Neuronal stem cell (in vitro differentiated cells): ENCODE results near the gene NFIX.

Source experiments
- DNase-seq: peaks from one replicate; pipeline ENCODE4 v3.0.0-alpha.2; 2013; ENCODE audit warnings: low spot score
- H2AFZ ChIP-seq: one replicate; pipeline ENCODE4 v1.6.1; 2013; ENCODE audit warnings: mild to moderate bottlenecking, low read length, inconsistent platforms
- H2AK5ac ChIP-seq: 2 replicates; pipeline ENCODE4 v1.6.1; 2013; ENCODE audit warnings: low read depth, mild to moderate bottlenecking, inconsistent platforms, low read length, moderate library complexity, mixed read lengths
- H2BK120ac ChIP-seq: 2 replicates; pipeline ENCODE4 v1.6.1; 2013; ENCODE audit warnings: low read depth, mild to moderate bottlenecking, inconsistent platforms, low read length, moderate library complexity, mixed read lengths
- H2BK12ac ChIP-seq: one replicate; pipeline ENCODE4 v1.6.1; 2013; ENCODE audit warnings: low read length, inconsistent platforms
- H2BK15ac ChIP-seq: 2 replicates; pipeline ENCODE4 v1.6.1; 2013; ENCODE audit warnings: mild to moderate bottlenecking, low read length, inconsistent platforms, mixed read lengths
- H2BK5ac ChIP-seq: one replicate; pipeline ENCODE4 v1.6.1; 2013; ENCODE audit warnings: inconsistent platforms, mild to moderate bottlenecking, low read length, moderate library complexity
- H3K14ac ChIP-seq: one replicate; pipeline ENCODE4 v1.6.1; 2013; ENCODE audit warnings: low read length, inconsistent platforms
- H3K18ac ChIP-seq: 2 replicates; pipeline ENCODE4 v1.6.1; 2013; ENCODE audit warnings: low read length, inconsistent platforms
- H3K23ac ChIP-seq: 2 replicates; pipeline ENCODE4 v1.6.1; 2013; ENCODE audit warnings: low read depth, mild to moderate bottlenecking, mixed read lengths, low read length, inconsistent platforms; ENCODE audit not compliant: poor library complexity
- H3K27ac ChIP-seq: replicated peaks from 3 replicates; pipeline ENCODE4 v1.5.1; 2013; ENCODE audit warnings: low read length, inconsistent platforms
- H3K27me3 ChIP-seq, 3 experiments: 2 replicates each; pipeline ENCODE4 v1.6.1; 2013; ENCODE audit warnings: low read length in 3 of 3, mild to moderate bottlenecking in 2 of 3, inconsistent platforms in 1 of 3, low read depth in 1 of 3, mixed read lengths in 1 of 3, moderate library complexity in 1 of 3; ENCODE audit not compliant: control insufficient read depth in 3 of 3, insufficient read depth in 3 of 3
- H3K36me3 ChIP-seq, 2 donors: replicated peaks in 1 of 2; 2 replicates each; pipeline ENCODE4 v1.6.1; 2013; ENCODE audit warnings: low read length in 2 of 2; ENCODE audit not compliant: control insufficient read depth in 2 of 2, insufficient read depth in 2 of 2
- H3K4ac ChIP-seq: 2 replicates; pipeline ENCODE4 v1.6.1; 2013; ENCODE audit warnings: inconsistent platforms, mild to moderate bottlenecking, low read length, moderate library complexity
- H3K4me1 ChIP-seq, 2 donors: 1 replicate in 1 of 2; 2 replicates in 1 of 2; pipeline ENCODE4 v1.6.1; 2013; ENCODE audit warnings: low read length in 2 of 2, low read depth in 1 of 2; ENCODE audit not compliant: control insufficient read depth in 2 of 2, insufficient read depth in 1 of 2
- H3K4me2 ChIP-seq: one replicate; pipeline ENCODE4 v1.6.1; 2013; ENCODE audit warnings: mild to moderate bottlenecking, low read length, inconsistent platforms; ENCODE audit not compliant: insufficient read depth, poor library complexity, severe bottlenecking
- H3K4me3 ChIP-seq, 2 donors: 2 replicates each; pipeline ENCODE4 v1.5.1; 2013; ENCODE audit warnings: low read length in 2 of 2, mild to moderate bottlenecking in 2 of 2, inconsistent platforms in 1 of 2, moderate library complexity in 1 of 2
- H3K79me1 ChIP-seq: one replicate; pipeline ENCODE4 v1.6.1; 2013; ENCODE audit warnings: low read depth, mild to moderate bottlenecking, inconsistent platforms, low read length, moderate library complexity
- H3K9ac ChIP-seq: one replicate; pipeline ENCODE4 v1.6.1; 2013; ENCODE audit warnings: mild to moderate bottlenecking, low read depth, low read length, inconsistent platforms; ENCODE audit not compliant: poor library complexity
- H3K9me3 ChIP-seq, 2 donors: replicated peaks in 1 of 2; 2 replicates each; pipeline versions ENCODE3 to v1.6.1; 2013; ENCODE audit warnings: low read length in 2 of 2, mild to moderate bottlenecking in 2 of 2, inconsistent platforms in 1 of 2, low read depth in 1 of 2, mixed read lengths in 1 of 2, moderate library complexity in 1 of 2; ENCODE audit not compliant: control insufficient read depth in 2 of 2, insufficient read depth in 1 of 2
- H4K8ac ChIP-seq: one replicate; pipeline ENCODE4 v1.6.1; 2013; ENCODE audit warnings: low read depth, mild to moderate bottlenecking, inconsistent platforms, low read length, moderate library complexity
- H4K91ac ChIP-seq: one replicate; pipeline ENCODE4 v1.6.1; 2013; ENCODE audit warnings: low read length, low read depth, mild to moderate bottlenecking, inconsistent platforms; ENCODE audit not compliant: poor library complexity
- WGBS, 2 donors: extraction: QIAGEN DNeasy Blood & Tissue Kit; methylation state at CpG; one replicate each; pipeline ENCODE4 v1.1.7; 2013; ENCODE audit warnings: missing lambda C conversion rate in 2 of 2, mixed read lengths in 1 of 2; ENCODE audit not compliant: insufficient read length in 2 of 2, insufficient replicate concordance in 1 of 2; ENCODE audit errors: extremely low coverage in 2 of 2; 5-methylcytosine and 5-hydroxymethylcytosine counted together

NFIX gene

DNA sequence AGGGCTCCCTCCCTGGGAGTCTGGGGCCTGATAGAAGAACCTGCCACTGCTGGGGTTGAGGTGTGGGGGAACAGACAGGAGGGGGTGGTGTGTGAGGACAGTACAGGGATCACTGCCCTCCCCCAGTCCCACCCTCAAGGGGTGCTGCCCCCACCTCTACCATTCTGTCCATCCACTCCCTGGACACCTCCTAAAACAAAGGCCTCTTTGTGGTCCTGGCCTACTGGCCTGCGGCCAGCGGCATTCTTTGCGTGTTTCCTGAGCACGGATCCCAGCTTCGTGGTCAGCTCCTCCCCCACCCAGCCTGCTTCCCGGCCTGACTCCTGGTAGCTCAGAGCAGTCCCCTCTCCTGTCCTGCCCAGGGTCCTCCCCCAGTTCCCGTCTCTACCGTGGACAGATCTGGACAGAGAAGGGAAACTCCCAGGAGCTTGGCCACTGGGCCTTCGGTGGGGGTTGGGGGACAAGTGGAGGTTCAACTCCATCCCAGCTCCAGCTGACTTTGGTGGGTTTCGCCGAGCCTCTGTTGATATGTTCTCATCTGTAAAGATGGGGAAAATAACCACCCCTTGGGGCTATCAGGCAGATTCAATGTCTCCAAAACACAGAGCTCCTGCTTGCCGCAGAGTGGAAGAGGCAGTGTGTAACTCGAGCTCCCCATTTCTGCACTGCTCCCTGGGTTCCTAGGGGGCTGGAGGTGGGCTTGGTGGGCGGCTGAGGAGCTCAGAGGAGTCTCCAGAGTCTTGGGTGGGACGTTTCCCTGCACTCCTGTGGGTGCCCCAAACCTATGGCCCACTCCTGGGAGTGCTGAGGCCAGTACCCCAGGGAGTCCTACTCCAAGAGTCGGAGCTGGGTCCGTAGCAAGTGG lies 58.7 kb downstream of the NFIX start:
- Histone ChIP-seq H4K91ac (peak overlapping the region; percentile 16), H2AFZ (no peak overlapping the region), H2AK5ac (no peak overlapping the region), H3K18ac (peak overlapping the region; percentile 93), H4K8ac (peak overlapping the region; percentile 43), H2BK120ac (peak overlapping the region; percentile 21), H3K4ac (no peak overlapping the region), H3K4me1 (peaks cover 20 to 53% of the 10 kb centered on the region in 2 donors), H3K27me3 (peaks cover 10 to 97% (median 81%) of the 10 kb centered on the region in 3 experiments), H2BK5ac (peak overlapping the region; percentile 27), H3K9me3 (no peaks in the 10 kb centered on the region), H3K4me3 (no peak overlapping the region), H3K9ac (no peak overlapping the region), H3K27ac (no peak overlapping the region), H3K4me2 (peak overlapping the region; percentile 35), H3K23ac (no peak overlapping the region), H2BK12ac (peak overlapping the region; percentile 80), H3K36me3 (no peaks in the 10 kb centered on the region), H2BK15ac (peak overlapping the region; percentile 92), H3K79me1 (no peaks in the 10 kb centered on the region), H3K14ac (peak overlapping the region; percentile 72)
- no CpG with 5 or more reads among the region's 17 CpGs for WGBS, 2 donors
- peak; percentile 69 for DNase-seq

DNA sequence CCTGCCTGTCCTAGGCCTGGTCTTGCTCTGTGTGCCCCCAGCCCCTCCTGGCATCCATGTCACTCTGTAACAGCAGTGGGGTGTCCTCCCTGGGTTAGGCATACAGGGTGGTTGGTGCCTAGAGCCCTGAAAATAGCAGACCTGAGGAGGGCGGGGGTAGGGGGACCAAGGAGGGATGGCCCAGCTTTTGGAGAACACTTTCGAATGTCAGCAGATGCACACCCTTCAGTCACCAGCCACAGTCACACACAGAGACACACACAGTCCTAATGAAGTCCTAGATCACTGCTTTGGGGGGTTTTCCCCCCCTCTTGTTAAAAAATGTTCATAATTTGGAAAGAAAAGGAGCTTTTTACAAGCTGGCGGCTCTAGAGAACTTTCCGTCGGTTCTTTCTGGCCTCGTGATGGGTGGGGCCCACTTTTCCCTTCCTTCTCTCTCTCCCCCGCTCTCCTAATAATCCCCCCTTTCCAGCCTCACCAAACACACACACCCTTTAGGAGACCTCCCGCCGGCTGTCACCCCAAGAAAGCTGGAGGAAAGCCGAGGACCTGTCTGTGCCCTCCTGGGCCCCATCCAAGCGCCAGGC lies 59.4 kb downstream of the NFIX start:
- no CpG with 5 or more reads among the region's 11 CpGs for WGBS, 2 donors
- H2BK5ac ChIP-seq: peak overlapping the region; percentile 27
- no peak for DNase-seq

DNA sequence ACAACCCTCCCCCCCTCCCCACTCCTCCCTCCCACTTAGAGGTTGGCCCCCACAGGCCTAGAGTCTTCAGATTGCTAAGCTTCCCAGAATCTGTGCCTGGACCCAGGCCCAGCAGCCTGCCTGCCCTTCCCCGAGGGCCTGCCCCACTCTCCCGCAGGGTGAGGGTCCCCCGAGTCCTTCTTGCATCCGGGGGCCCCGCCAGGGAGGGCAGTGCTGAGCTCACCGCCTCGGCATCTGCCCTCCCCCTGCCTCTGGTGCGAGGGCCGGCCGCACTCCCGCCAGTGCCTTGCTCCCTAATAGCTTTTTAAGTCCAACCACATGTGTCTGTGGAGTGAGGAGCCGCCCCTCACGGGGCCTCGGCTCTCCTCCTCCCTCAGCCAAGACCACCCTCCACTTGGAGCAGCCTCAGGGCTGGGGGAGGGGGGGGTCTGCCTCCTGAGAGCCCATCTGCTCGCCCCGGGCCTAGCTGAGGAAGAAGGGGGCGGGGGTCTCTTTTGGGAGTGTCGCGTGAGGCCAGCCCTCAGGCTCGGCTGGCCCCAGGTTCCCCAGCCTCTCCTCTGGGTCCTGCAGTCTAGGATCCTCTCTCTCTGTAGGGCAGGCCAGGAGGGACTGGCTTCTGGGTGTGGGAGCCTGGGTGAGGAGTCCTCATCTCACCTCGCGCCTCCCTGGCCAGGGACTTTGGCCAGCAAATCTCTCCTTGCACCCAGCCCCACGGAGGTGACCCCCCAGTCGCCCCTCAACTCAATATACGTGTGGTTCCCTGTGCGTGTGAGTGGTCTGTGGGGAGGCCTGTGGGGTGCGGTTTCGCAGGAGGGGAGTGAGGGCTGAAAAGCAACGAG lies 60.2 kb downstream of the NFIX start:
- H2AK5ac ChIP-seq: peak overlapping the region; percentile 16
- H3K9ac ChIP-seq: peak overlapping the region; percentile 4
- no peak overlapping the region for H2BK5ac ChIP-seq
- H4K91ac ChIP-seq: no peak overlapping the region
- H3K14ac ChIP-seq: no peak overlapping the region
- H3K4me3 ChIP-seq: no peak overlapping the region
- H3K4me1 ChIP-seq: peaks cover 22 to 59% of the 10 kb centered on the region in 2 donors
- no peak overlapping the region for H4K8ac ChIP-seq
- H3K9me3 ChIP-seq: no peaks in the 10 kb centered on the region
- H3K23ac ChIP-seq: no peak overlapping the region
- no peaks in the 10 kb centered on the region for H3K36me3 ChIP-seq
- no peak overlapping the region for H3K27ac ChIP-seq
- WGBS, 2 donors: no CpG with 5 or more reads among the region's 29 CpGs
- H2BK120ac ChIP-seq: no peak overlapping the region
- H2AFZ ChIP-seq: no peak overlapping the region
- H3K79me1 ChIP-seq: no peaks in the 10 kb centered on the region
- H2BK12ac ChIP-seq: no peak overlapping the region
- H3K4ac ChIP-seq: no peak overlapping the region
- H3K27me3 ChIP-seq: peaks cover 14 to 97% (median 82%) of the 10 kb centered on the region in 3 experiments
- DNase-seq: no peak
- peak overlapping the region; percentile 88 for H3K18ac ChIP-seq
- peak overlapping the region; percentile 20 for H3K4me2 ChIP-seq
- no peak overlapping the region for H2BK15ac ChIP-seq

More for the DNA sequence above, 59.4 kb downstream of the NFIX start:
- Histone ChIP-seq H4K91ac (peak overlapping the region; percentile 16), H3K18ac (peak overlapping the region; percentile 93), H2BK12ac (peak overlapping the region; percentile 80), H3K14ac (peak overlapping the region; percentile 72), H2AK5ac (no peak overlapping the region), H3K27ac (no peak overlapping the region), H3K4me2 (no peak overlapping the region), H3K9ac (no peak overlapping the region), H3K79me1 (no peaks in the 10 kb centered on the region), H3K36me3 (no peaks in the 10 kb centered on the region), H3K4me1 (peaks cover 20 to 56% of the 10 kb centered on the region in 2 donors), H3K27me3 (peaks cover 10 to 97% (median 82%) of the 10 kb centered on the region in 3 experiments), H3K23ac (no peak overlapping the region), H3K4me3 (no peak overlapping the region), H2AFZ (no peak overlapping the region), H3K4ac (no peak overlapping the region), H3K9me3 (no peaks in the 10 kb centered on the region), H4K8ac (peak overlapping the region; percentile 43), H2BK120ac (peak overlapping the region; percentile 21), H2BK15ac (peak overlapping the region; percentile 92)
